HEK293 (cell line): ENCODE data around the gene MTX1.

Experiments used
- CTCF ChIA-PET: fragments of 350-600 bp; formaldehyde crosslinking; extraction: SDS; loops from one replicate; lab custom pipeline; 2021; ENCODE audit warnings: antibody characterized with exemption; lab: Yijun Ruan, JAX
- POLR2A ChIA-PET: fragments of 300-600 bp; formaldehyde crosslinking; extraction: SDS; loops from one replicate; lab custom pipeline; 2020; ENCODE audit warnings: antibody characterized with exemption, inconsistent platforms; lab: Yijun Ruan, JAX
- H3K27ac ChIP-seq: fragments of 200-500 bp; sonication (Bioruptor generic); 2 replicates; pipeline ENCODE4 v1.5.1; 2014; ENCODE audit warnings: low read depth, low read length, control low read depth, inconsistent platforms; ENCODE audit errors: extremely low read depth
- H3K36me3 ChIP-seq, 2 experiments: fragments of 200-500 bp in 1 of 2; sonication (Bioruptor generic) in 1 of 2; 1 replicate in 1 of 2; 2 replicates in 1 of 2; pipeline ENCODE4 v1.5.1; 2014 to 2017; ENCODE audit warnings: inconsistent platforms in 2 of 2, low read length in 2 of 2; ENCODE audit not compliant: control insufficient read depth in 2 of 2, insufficient read depth in 1 of 2
- H3K4me1 ChIP-seq: fragments of 200-500 bp; sonication (Bioruptor generic); 2 replicates; pipeline ENCODE4 v1.5.1; 2014; ENCODE audit warnings: mild to moderate bottlenecking, low read length, inconsistent platforms; ENCODE audit not compliant: control insufficient read depth, insufficient read depth
- H3K4me3 ChIP-seq: 2 replicates; pipeline ENCODE4 v1.5.1; 2011; ENCODE audit warnings: low read depth, mild to moderate bottlenecking, control low read depth, low read length, moderate library complexity
- H3K9me3 ChIP-seq: fragments of 200-500 bp; sonication (Bioruptor generic); 2 replicates; pipeline ENCODE4 v1.5.1; 2014; ENCODE audit warnings: low read depth, low read length, inconsistent platforms; ENCODE audit not compliant: control insufficient read depth, insufficient read depth
- BCL11A ChIP-seq: fragments of 450-650 bp; formaldehyde crosslinking; IDR thresholded peaks from 2 replicates; pipeline ENCODE4 v1.5.1; 2016; ENCODE audit warnings: low read depth, missing biosample characterization, missing genetic modification characterization
- EGR2 ChIP-seq: fragments of 450-650 bp; formaldehyde crosslinking; IDR thresholded peaks from 2 replicates; pipeline ENCODE4 v1.5.1; 2016; ENCODE audit warnings: low read depth, missing biosample characterization, missing genetic modification characterization
- HOXD13 ChIP-seq: sonication (generic); formaldehyde crosslinking; IDR thresholded peaks from 2 replicates; pipeline ENCODE4 v1.8.0; 2022; ENCODE audit warnings: missing genetic modification reagents, borderline replicate concordance
- OVOL3 ChIP-seq: fragments of 450-650 bp; formaldehyde crosslinking; IDR thresholded peaks from 2 replicates; pipeline ENCODE4 v1.5.1; 2016; ENCODE audit warnings: missing biosample characterization, missing genetic modification characterization
- RBAK ChIP-seq: fragments of 450-650 bp; formaldehyde crosslinking; IDR thresholded peaks from 2 replicates; pipeline ENCODE4 v1.5.1; 2016; ENCODE audit warnings: missing biosample characterization, missing genetic modification characterization
- SP2 ChIP-seq: fragments of 450-650 bp; formaldehyde crosslinking; IDR thresholded peaks from 2 replicates; pipeline ENCODE4 v1.5.1; 2016; ENCODE audit warnings: missing biosample characterization, missing genetic modification characterization
- TCF7L2 ChIP-seq: IDR thresholded peaks from 2 replicates; pipeline ENCODE4 v1.6.1; 2011; ENCODE audit warnings: low read depth, mild to moderate bottlenecking, inconsistent platforms, low read length, moderate library complexity, borderline replicate concordance
- TRIM28 ChIP-seq: IDR thresholded peaks from 2 replicates; pipeline ENCODE4 v1.6.1; 2011; ENCODE audit warnings: low read length, control low read depth, borderline replicate concordance
- ZBTB20 ChIP-seq: fragments of 450-650 bp; formaldehyde crosslinking; IDR thresholded peaks from 2 replicates; pipeline ENCODE4 v1.5.1; 2016; ENCODE audit warnings: missing biosample characterization, missing genetic modification characterization
- ZEB2 ChIP-seq: fragments of 450-650 bp; formaldehyde crosslinking; IDR thresholded peaks from 2 replicates; pipeline ENCODE4 v1.5.1; 2016; ENCODE audit warnings: missing biosample characterization, missing genetic modification characterization
- ZFHX2 ChIP-seq: fragments of 450-650 bp; formaldehyde crosslinking; conservative IDR thresholded peaks from 2 replicates; pipeline ENCODE4 v1.5.1; 2016; ENCODE audit warnings: missing biosample characterization, missing genetic modification characterization
- ZIC2 ChIP-seq: fragments of 450-650 bp; formaldehyde crosslinking; IDR thresholded peaks from 2 replicates; pipeline ENCODE4 v1.5.1; 2016; ENCODE audit warnings: missing biosample characterization, missing genetic modification characterization
- ZNF10 ChIP-seq: fragments of 450-650 bp; formaldehyde crosslinking; IDR thresholded peaks from 2 replicates; pipeline ENCODE4 v1.5.1; 2017; ENCODE audit warnings: missing biosample characterization, missing genetic modification characterization
- ZNF121 ChIP-seq: fragments of 450-650 bp; formaldehyde crosslinking; IDR thresholded peaks from 2 replicates; pipeline ENCODE4 v1.5.1; 2016; ENCODE audit warnings: missing biosample characterization, missing genetic modification characterization
- ZNF354C ChIP-seq: fragments of 450-650 bp; formaldehyde crosslinking; IDR thresholded peaks from 2 replicates; pipeline ENCODE4 v1.5.1; 2016; ENCODE audit warnings: missing biosample characterization, missing genetic modification characterization, low read depth, borderline replicate concordance
- ZNF416 ChIP-seq: fragments of 450-650 bp; formaldehyde crosslinking; IDR thresholded peaks from 2 replicates; pipeline ENCODE4 v1.5.1; 2016; ENCODE audit warnings: missing biosample characterization, missing genetic modification characterization
- ZNF514 ChIP-seq: fragments of 450-650 bp; formaldehyde crosslinking; IDR thresholded peaks from 2 replicates; pipeline ENCODE4 v1.5.1; 2016; ENCODE audit warnings: missing biosample characterization, missing genetic modification characterization
- ZNF544 ChIP-seq: fragments of 450-650 bp; formaldehyde crosslinking; IDR thresholded peaks from 2 replicates; pipeline ENCODE4 v1.5.0; 2017; ENCODE audit warnings: missing biosample characterization, missing genetic modification characterization
- ZNF549 ChIP-seq: fragments of 450-650 bp; IDR thresholded peaks from 2 replicates; pipeline ENCODE4 v1.5.1; 2018; ENCODE audit warnings: missing biosample characterization, missing genetic modification characterization, mild to moderate bottlenecking, inconsistent platforms, moderate library complexity
- ZNF670 ChIP-seq: fragments of 450-650 bp; formaldehyde crosslinking; IDR thresholded peaks from 2 replicates; pipeline ENCODE4 v1.5.1; 2016; ENCODE audit warnings: missing biosample characterization, missing genetic modification characterization, low read depth
- ZNF76 ChIP-seq: fragments of 450-650 bp; formaldehyde crosslinking; IDR thresholded peaks from 2 replicates; pipeline ENCODE4; 2016; ENCODE audit warnings: low read depth, missing biosample characterization, missing genetic modification characterization, borderline replicate concordance
- TF ChIP-seq, protein P1 (sequence below): fragments of 450-650 bp; formaldehyde crosslinking; IDR thresholded peaks from 2 replicates; pipeline ENCODE4 v1.5.1; 2016; ENCODE audit warnings: missing biosample characterization, missing genetic modification characterization, low read depth
- TF ChIP-seq, protein P2 (sequence below): fragments of 450-650 bp; formaldehyde crosslinking; IDR thresholded peaks from 2 replicates; pipeline ENCODE4 v1.5.1; 2016; ENCODE audit warnings: missing biosample characterization, missing genetic modification characterization
- TF ChIP-seq, protein P3 (sequence below): fragments of 450-650 bp; formaldehyde crosslinking; IDR thresholded peaks from 2 replicates; pipeline ENCODE4 v1.5.1; 2017; ENCODE audit warnings: missing biosample characterization, mild to moderate bottlenecking, missing genetic modification characterization, moderate library complexity
- TF ChIP-seq, protein P4 (sequence below): sonication (generic); formaldehyde crosslinking; IDR thresholded peaks from 2 replicates; pipeline ENCODE4 v1.8.1; 2022; ENCODE audit warnings: mild to moderate bottlenecking, moderate library complexity, missing genetic modification reagents
- TF ChIP-seq, protein P5 (sequence below): fragments of 450-650 bp; formaldehyde crosslinking; IDR thresholded peaks from 2 replicates; pipeline ENCODE4 v1.5.1; 2017; ENCODE audit warnings: missing biosample characterization, missing genetic modification characterization

MTX1 gene

DNA sequence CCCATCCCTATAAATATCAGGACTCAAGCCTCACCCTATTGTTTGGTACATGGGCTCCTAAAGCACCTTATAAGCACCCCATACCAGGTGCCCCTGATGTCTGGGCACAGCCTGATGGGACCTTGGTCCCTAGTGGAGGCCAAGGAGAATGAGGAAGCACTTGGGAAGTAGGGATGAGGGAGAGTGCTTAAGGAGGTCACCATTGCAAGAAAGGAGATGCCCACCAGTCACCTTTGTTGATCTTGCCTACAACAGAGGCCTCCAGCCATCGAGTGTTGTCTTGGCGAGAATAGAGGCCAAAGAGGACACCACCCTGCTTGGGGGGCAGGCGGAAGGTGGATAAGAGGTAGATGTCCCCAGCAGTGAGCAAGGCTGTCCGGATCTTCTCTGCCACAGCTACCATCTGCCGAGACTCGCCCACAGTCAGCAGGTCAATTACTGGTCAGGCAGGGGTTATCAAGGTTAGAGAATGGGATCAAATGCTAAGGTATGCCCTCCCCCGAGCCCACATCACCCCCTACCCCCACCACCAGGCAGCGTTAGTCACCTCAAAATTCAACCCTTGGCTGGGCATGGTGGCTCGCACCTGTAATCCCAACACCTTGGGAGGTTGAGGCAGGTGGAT lies 2.4 kb upstream of the MTX1 start (continued):
- TF ChIP-seq, protein P1, sequence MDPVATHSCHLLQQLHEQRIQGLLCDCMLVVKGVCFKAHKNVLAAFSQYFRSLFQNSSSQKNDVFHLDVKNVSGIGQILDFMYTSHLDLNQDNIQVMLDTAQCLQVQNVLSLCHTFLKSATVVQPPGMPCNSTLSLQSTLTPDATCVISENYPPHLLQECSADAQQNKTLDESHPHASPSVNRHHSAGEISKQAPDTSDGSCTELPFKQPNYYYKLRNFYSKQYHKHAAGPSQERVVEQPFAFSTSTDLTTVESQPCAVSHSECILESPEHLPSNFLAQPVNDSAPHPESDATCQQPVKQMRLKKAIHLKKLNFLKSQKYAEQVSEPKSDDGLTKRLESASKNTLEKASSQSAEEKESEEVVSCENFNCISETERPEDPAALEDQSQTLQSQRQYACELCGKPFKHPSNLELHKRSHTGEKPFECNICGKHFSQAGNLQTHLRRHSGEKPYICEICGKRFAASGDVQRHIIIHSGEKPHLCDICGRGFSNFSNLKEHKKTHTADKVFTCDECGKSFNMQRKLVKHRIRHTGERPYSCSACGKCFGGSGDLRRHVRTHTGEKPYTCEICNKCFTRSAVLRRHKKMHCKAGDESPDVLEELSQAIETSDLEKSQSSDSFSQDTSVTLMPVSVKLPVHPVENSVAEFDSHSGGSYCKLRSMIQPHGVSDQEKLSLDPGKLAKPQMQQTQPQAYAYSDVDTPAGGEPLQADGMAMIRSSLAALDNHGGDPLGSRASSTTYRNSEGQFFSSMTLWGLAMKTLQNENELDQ: no peak
- TF ChIP-seq ZNF76 (tag by site-specific recombination) (no peak), ZNF544 (tag by site-specific recombination) (no peak)

DNA sequence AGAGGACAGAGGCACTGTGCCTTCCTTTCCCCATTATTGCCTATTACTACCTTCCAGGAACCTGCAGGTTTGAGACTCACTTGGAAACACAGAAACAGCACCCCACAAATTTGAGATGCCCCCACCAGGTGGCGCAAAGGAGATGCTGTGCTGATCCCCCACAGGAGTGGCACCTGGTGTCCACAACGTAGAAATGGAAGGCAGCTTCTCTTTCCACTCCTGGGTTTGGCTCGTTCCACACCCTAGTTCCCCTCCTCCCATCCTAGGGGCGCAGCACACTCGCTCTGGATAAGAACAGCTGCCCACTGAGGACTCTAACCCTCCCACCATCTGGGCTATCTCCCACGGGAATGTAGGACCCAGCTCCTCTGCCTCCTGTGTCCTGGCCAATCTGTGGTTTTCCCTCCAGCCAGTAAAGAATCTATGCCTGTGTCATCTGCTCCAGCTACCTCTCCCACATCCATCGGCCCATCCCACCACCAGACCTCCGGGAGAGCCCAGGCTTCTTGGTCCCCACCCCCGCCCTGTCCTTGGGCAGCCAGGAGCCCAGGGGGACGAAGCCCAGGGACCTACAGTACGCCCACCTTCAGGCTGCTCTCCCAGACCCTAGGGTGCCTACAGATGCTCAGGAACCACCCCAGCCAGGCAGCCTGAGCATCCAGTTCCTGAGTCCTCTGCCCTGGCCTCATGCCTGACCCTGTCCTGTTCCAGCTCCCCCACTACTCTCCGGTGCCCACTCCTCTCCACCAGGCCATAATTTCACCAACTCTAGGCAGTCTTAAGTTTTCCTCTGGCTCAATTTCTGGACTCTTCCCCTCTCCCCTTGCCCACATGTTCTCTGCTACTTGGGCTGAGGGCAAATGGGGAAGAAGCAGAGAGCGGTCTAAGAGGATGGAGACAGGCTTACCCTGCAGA lies 1.3 kb upstream of the MTX1 start:
- Histone ChIP-seq H3K9me3 (no peaks in the 10 kb centered on the region), H3K4me3 (no peak overlapping the region), H3K36me3 (peaks cover 0 to 21% of the 10 kb centered on the region in 2 experiments; a peak in 1 of 3 replicates), H3K27ac (no peak overlapping the region; the same call in 1 of the 2 replicates), H3K4me1 (peaks cover 4% of the 10 kb centered on the region)
- POLR2A ChIA-PET: interaction anchor here (0.7 to 1.7 kb wide), 9 partner anchors 12 to 117 kb away, joined by 3 to 8 read pairs (median 5); partner anchors contain the start of genes KRTCAP2, SCAMP3 and TRIM46
- CTCF ChIA-PET: interaction anchor here (0.5 to 3.6 kb wide), 31 partner anchors 9 to 478 kb away, joined by 3 to 28 read pairs (median 4); partner anchors contain the start of genes CLK2, KRTCAP2 and TRIM46
- no peak for TF ChIP-seq ZNF514 (tag by site-specific recombination)
- TF ChIP-seq OVOL3 (tag by site-specific recombination): 0 out of 2 replicates have a peak, but pooled peaks have one; percentile 13
- TF ChIP-seq EGR2 (tag by site-specific recombination): peak; percentile 92
- no peak for TF ChIP-seq TCF7L2
- TF ChIP-seq ZNF10 (tag by site-specific recombination): no peak
- TF ChIP-seq, protein P2, sequence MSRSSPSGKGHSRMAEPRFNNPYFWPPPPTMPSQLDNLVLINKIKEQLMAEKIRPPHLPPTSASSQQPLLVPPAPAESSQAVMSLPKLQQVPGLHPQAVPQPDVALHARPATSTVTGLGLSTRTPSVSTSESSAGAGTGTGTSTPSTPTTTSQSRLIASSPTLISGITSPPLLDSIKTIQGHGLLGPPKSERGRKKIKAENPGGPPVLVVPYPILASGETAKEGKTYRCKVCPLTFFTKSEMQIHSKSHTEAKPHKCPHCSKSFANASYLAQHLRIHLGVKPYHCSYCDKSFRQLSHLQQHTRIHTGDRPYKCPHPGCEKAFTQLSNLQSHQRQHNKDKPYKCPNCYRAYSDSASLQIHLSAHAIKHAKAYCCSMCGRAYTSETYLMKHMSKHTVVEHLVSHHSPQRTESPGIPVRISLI (tag by site-specific recombination): no peak
- TF ChIP-seq ZEB2: peak; percentile 74
- TF ChIP-seq, protein P3, sequence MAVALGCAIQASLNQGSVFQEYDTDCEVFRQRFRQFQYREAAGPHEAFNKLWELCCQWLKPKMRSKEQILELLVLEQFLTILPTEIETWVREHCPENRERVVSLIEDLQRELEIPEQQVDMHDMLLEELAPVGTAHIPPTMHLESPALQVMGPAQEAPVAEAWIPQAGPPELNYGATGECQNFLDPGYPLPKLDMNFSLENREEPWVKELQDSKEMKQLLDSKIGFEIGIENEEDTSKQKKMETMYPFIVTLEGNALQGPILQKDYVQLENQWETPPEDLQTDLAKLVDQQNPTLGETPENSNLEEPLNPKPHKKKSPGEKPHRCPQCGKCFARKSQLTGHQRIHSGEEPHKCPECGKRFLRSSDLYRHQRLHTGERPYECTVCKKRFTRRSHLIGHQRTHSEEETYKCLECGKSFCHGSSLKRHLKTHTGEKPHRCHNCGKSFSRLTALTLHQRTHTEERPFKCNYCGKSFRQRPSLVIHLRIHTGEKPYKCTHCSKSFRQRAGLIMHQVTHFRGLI: no peak
- no peak for TF ChIP-seq HOXD13 (CRISPR knock-in tag)
- no peak for TF ChIP-seq ZNF121 (tag by site-specific recombination)
- TF ChIP-seq, protein P4, sequence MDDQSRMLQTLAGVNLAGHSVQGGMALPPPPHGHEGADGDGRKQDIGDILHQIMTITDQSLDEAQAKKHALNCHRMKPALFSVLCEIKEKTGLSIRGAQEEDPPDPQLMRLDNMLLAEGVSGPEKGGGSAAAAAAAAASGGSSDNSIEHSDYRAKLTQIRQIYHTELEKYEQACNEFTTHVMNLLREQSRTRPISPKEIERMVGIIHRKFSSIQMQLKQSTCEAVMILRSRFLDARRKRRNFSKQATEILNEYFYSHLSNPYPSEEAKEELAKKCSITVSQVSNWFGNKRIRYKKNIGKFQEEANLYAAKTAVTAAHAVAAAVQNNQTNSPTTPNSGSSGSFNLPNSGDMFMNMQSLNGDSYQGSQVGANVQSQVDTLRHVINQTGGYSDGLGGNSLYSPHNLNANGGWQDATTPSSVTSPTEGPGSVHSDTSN: no peak
- no peak for TF ChIP-seq ZNF416 (tag by site-specific recombination)
- no peak for TF ChIP-seq BCL11A (tag by site-specific recombination)
- no peak for TF ChIP-seq ZNF354C (tag by site-specific recombination)
- TF ChIP-seq RBAK (tag by site-specific recombination): no peak
- TF ChIP-seq ZNF549: no peak
- TF ChIP-seq, protein P5, sequence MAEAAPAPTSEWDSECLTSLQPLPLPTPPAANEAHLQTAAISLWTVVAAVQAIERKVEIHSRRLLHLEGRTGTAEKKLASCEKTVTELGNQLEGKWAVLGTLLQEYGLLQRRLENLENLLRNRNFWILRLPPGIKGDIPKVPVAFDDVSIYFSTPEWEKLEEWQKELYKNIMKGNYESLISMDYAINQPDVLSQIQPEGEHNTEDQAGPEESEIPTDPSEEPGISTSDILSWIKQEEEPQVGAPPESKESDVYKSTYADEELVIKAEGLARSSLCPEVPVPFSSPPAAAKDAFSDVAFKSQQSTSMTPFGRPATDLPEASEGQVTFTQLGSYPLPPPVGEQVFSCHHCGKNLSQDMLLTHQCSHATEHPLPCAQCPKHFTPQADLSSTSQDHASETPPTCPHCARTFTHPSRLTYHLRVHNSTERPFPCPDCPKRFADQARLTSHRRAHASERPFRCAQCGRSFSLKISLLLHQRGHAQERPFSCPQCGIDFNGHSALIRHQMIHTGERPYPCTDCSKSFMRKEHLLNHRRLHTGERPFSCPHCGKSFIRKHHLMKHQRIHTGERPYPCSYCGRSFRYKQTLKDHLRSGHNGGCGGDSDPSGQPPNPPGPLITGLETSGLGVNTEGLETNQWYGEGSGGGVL (tag by site-specific recombination): no peak
- TF ChIP-seq SP2 (tag by site-specific recombination): peak; percentile 52
- TF ChIP-seq ZFHX2 (tag by site-specific recombination): peak; percentile 89
- no peak for TF ChIP-seq ZBTB20
- 0 out of 2 replicates have a peak, but pooled peaks have one; percentile 40 for TF ChIP-seq TRIM28
- TF ChIP-seq ZNF670: no peak
- TF ChIP-seq ZIC2 (tag by site-specific recombination): no peak
